ENCODE data around the gene LMAN2.
A peak's percentile ranks its signal among the peaks of the same experiment; 100 is the strongest.

LMAN2 gene

DNA sequence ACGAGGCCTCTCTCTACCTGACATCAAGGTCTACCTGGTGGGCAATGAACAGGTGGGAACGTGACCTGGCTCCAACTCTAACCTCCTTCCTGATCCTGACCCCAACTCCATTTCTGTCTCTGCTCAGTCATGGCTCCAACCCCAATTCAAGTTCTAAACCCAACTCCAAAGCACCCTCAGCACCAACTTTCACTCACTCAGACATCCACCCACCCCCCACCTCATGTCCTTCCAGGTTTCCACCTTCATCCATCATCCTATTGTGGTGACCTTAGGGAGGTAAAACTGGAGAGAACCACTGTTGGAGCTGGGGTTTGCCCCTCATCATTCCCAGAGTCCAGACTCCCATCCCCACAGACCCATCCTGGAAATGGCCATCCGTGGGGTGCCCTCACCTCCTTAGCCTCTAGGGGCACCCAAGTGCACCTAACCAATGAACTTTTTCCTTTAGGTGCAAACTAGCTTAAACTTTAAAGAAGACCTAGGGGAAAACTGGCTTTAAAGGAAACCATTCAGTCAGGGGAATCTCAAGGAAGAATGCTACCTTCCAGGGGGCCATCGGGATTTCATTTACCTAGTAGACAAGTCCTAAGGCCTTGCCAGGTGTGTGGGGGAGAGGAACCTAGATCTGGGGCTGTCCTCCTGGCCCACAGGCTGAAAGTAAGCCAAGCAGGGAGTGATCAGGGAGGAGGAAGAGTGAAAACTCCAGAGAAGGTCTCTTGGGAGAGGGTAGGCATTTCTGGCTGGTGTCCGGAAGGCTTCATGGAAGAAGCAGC is 17.6 kb upstream of the LMAN2 start:
- H3K36me3 ChIP-seq (ENCODE audit: control insufficient read depth in 1 of 2, insufficient read depth in 2 of 2, low read length in 2 of 2), result no peaks in the 10 kb centered on the region
- H3K9me3 ChIP-seq (ENCODE audit: control insufficient read depth in 1 of 2, low read length in 2 of 2), result no peaks in the 10 kb centered on the region
- H3K27me3 ChIP-seq (ENCODE audit: low read depth, low read length), result no peaks in the 10 kb centered on the region
- no peak overlapping the region for H3K4me3 ChIP-seq (ENCODE audit: low read depth in 1 of 2, low read length in 2 of 2)
- peaks cover 8 to 20% of the 10 kb centered on the region in 2 donors for H3K4me1 ChIP-seq (ENCODE audit: control insufficient read depth in 1 of 2, insufficient read depth in 2 of 2, low read length in 2 of 2)
- no peak overlapping the region for H3K27ac ChIP-seq (ENCODE audit: low read length)

DNA sequence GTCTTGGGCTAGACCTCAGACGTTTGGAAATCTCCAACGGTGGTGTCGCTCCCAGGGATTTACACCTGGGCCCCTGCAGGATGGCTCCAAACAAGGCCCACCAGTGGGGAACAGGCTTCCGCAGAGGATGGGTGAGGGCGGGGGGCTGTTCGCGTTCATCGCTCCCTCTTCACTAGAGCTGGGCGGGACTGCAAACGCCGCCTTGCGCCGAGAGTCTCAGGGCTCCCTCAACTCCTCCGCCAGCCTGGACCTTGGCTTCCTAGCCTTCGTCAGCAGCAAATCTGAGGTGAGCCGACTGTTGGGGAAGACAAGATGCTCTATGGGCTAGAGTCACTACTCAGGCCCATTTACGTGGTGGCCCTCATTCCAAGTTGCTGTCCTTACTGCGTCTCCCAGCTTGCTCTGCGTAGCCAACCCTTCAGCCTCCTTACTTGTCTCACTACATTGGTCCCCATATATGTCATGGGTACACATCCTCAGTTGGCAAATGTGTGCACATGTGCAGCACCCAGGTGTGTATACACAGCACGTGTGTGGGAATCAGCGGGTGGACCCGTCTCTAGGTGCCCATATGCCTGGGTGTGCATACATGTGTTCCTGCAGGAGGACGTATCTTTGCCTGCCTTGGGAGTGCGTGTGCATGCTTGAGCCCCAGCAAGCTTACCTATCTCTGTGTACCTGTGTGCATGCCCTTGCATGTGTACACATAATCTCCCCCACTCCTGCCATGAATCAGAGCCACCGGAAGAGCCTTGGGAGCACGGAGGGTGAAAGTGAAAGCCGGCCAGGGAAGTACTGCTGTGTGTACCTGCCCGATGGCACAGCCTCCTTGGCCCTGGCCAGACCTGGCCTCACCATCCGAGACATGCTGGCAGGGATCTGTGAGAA is 16.8 kb upstream of the LMAN2 start:
- no peaks in the 10 kb centered on the region for H3K9me3 ChIP-seq (ENCODE audit: control insufficient read depth in 1 of 2, low read length in 2 of 2)
- no peak overlapping the region for H3K27ac ChIP-seq (ENCODE audit: low read length)
- H3K27me3 ChIP-seq (ENCODE audit: low read depth, low read length), result no peaks in the 10 kb centered on the region
- peak overlapping the region in 1 of 2 donors; percentile 65 for H3K4me3 ChIP-seq (ENCODE audit: low read depth in 1 of 2, low read length in 2 of 2)
- H3K36me3 ChIP-seq (ENCODE audit: control insufficient read depth in 1 of 2, insufficient read depth in 2 of 2, low read length in 2 of 2), result no peaks in the 10 kb centered on the region
- H3K4me1 ChIP-seq (ENCODE audit: control insufficient read depth in 1 of 2, insufficient read depth in 2 of 2, low read length in 2 of 2), result peaks cover 13 to 27% of the 10 kb centered on the region in 2 donors

DNA sequence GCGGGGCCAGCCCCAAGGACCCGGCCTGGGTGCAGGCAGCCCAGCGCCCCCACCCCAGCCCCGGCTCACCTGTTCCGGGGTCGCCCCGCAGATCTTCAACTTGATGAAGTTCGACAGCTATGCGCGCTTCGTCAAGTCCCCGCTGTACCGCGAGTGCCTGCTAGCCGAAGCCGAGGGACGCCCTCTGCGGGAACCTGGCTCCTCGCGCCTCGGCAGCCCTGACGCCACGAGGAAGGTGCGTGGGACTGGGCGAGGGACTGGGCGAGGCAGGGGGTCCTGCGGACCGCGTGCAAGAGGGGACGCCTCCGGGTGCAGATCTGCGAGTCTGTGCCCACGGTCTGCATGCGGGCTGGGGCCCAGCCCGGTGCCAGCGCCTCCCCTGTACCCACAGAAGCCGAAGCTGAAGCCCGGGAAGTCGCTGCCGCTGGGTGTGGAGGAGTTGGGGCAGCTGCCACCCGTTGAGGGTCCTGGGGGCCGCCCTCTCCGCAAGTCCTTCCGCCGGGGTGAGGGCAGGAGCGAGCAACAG is 15.9 kb upstream of the LMAN2 start:
- Histone ChIP-seq H3K4me3 (ENCODE audit: low read depth in 1 of 2, low read length in 2 of 2) (peak overlapping the region; percentile 33 to 65), H3K36me3 (ENCODE audit: control insufficient read depth in 1 of 2, insufficient read depth in 2 of 2, low read length in 2 of 2) (no peaks in the 10 kb centered on the region), H3K27ac (ENCODE audit: low read length) (no peak overlapping the region), H3K27me3 (ENCODE audit: low read depth, low read length) (no peaks in the 10 kb centered on the region), H3K9me3 (ENCODE audit: control insufficient read depth in 1 of 2, low read length in 2 of 2) (no peaks in the 10 kb centered on the region), H3K4me1 (ENCODE audit: control insufficient read depth in 1 of 2, insufficient read depth in 2 of 2, low read length in 2 of 2) (peaks cover 13 to 35% of the 10 kb centered on the region in 2 donors)

DNA sequence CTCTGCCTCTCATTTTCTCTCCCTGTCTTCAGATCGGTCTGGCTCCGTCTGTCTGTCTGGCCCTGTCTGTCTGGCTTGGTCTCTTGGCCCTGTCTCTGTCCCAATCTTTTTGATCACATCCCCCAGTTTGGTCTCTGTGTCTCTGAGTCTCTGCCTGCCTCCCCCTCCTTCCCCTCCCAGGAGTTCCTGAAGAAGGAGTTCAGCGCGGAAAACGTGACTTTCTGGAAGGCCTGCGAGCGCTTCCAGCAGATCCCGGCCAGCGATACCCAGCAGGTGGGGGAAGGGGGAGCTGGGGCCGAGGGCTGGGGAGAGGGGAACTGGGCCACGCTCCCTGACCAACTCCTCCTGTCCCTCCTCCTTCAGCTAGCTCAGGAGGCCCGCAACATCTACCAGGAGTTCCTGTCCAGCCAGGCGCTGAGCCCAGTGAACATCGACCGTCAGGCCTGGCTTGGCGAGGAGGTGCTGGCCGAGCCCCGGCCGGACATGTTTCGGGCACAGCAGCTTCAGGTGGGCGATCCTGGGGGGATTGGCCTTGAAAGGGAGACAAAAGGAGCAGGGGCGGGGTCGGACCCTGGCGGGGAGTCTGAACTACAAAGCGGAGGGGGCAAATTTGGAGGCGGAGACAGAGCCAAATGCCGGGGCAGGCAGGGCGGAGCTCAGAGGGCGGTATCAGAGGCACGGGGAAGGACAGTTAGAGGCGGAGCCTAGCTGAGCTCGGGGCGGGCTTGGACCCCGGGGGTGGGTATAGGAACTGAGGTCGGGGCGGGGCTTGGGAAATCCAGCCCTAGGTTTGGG is 15.3 kb upstream of the LMAN2 start:
- H3K27ac ChIP-seq (ENCODE audit: low read length), result peak overlapping the region; percentile 80
- H3K27me3 ChIP-seq (ENCODE audit: low read depth, low read length), result no peaks in the 10 kb centered on the region
- peaks cover 13 to 34% of the 10 kb centered on the region in 2 donors for H3K4me1 ChIP-seq (ENCODE audit: control insufficient read depth in 1 of 2, insufficient read depth in 2 of 2, low read length in 2 of 2)

DNA sequence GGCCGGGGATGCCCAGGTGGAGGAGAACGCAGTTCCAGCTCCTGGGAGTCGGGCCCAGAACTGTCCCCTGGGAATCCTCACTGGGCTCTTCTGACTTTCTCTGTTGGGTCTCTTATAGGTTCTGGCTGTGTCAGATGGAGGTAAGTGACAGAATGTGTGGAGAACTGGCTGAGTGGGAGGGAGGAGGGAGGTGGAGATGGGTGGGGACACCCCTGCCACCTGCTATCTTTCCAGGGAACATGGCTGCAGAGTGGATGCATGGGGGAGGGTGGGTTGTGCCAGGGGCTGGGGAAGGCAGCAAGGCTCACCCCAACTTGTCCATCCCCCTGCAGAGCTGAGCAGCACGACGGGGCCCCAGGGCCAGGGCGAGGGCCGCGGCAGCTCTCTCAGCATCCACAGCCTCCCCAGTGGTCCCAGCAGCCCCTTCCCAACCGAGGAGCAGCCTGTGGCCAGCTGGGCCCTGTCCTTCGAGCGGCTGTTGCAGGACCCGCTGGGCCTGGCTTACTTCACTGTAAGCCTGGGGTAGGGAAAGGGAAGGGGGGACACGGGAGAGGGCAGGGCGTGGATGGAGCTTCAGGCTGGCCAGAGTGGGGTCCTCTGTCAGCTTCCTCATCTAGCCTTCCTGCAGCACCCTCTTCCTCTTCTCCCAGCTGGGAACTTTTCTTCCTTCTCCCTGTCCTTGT is 14.5 kb upstream of the LMAN2 start:
- Histone ChIP-seq H3K4me3 (ENCODE audit: low read depth in 1 of 2, low read length in 2 of 2) (peak overlapping the region in 1 of 2 donors; percentile 65), H3K36me3 (ENCODE audit: control insufficient read depth in 1 of 2, insufficient read depth in 2 of 2, low read length in 2 of 2) (no peaks in the 10 kb centered on the region), H3K4me1 (ENCODE audit: control insufficient read depth in 1 of 2, insufficient read depth in 2 of 2, low read length in 2 of 2) (peaks cover 10 to 30% of the 10 kb centered on the region in 2 donors), H3K9me3 (ENCODE audit: control insufficient read depth in 1 of 2, low read length in 2 of 2) (no peaks in the 10 kb centered on the region), H3K27me3 (ENCODE audit: low read depth, low read length) (no peaks in the 10 kb centered on the region), H3K27ac (ENCODE audit: low read length) (peak overlapping the region; percentile 80)

More for the DNA sequence above, 15.3 kb upstream of the LMAN2 start:
- Histone ChIP-seq H3K4me3 (ENCODE audit: low read depth in 1 of 2, low read length in 2 of 2) (peak overlapping the region; percentile 33 to 65), H3K9me3 (ENCODE audit: control insufficient read depth in 1 of 2, low read length in 2 of 2) (no peaks in the 10 kb centered on the region), H3K36me3 (ENCODE audit: control insufficient read depth in 1 of 2, insufficient read depth in 2 of 2, low read length in 2 of 2) (no peaks in the 10 kb centered on the region)

DNA sequence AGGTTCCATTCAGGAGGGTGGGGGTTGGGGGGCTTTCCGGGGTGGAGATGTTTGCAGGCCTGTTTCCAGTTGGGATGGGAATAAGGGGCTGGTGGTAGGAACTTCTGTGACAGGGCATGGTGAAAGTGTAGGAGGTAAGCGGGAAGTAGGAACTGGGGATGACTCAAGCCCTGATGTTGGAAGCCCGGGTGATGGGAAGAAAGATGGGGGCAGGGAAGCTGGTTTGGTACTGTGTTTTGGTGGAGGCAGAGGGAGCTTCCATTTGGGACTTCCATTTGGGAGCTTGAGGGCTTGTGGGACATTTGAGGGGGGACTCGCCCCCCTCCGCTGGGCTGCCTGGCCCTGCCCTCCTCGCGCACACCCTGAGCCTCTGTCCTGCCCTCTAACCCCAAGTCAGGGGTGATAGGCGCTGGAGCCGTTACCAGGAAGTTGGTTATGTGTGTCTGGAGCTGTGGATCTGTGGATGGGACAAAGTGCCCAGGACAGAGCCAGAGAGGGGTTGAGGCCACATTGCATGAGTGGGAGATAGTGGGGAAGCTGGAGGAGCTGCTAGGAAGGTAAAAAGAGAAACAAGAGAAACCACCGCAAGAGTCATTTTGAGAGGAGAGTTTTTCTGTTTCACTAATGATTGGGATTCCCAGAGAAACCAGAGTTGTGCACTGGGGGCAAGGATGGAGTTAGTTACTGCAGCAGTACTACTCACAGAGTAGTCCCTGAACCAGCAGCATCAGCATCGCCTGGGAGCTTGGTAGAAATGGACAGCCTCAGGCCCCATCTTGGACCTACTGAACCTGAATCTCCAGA is 12.9 kb upstream of the LMAN2 start:
- H3K4me3 ChIP-seq (ENCODE audit: low read depth in 1 of 2, low read length in 2 of 2), result no peak overlapping the region
- no peaks in the 10 kb centered on the region for H3K27me3 ChIP-seq (ENCODE audit: low read depth, low read length)
- H3K4me1 ChIP-seq (ENCODE audit: control insufficient read depth in 1 of 2, insufficient read depth in 2 of 2, low read length in 2 of 2), result peaks cover 10 to 30% of the 10 kb centered on the region in 2 donors
- H3K9me3 ChIP-seq (ENCODE audit: control insufficient read depth in 1 of 2, low read length in 2 of 2), result no peaks in the 10 kb centered on the region
- no peak overlapping the region for H3K27ac ChIP-seq (ENCODE audit: low read length)
- no peaks in the 10 kb centered on the region for H3K36me3 ChIP-seq (ENCODE audit: control insufficient read depth in 1 of 2, insufficient read depth in 2 of 2, low read length in 2 of 2)

DNA sequence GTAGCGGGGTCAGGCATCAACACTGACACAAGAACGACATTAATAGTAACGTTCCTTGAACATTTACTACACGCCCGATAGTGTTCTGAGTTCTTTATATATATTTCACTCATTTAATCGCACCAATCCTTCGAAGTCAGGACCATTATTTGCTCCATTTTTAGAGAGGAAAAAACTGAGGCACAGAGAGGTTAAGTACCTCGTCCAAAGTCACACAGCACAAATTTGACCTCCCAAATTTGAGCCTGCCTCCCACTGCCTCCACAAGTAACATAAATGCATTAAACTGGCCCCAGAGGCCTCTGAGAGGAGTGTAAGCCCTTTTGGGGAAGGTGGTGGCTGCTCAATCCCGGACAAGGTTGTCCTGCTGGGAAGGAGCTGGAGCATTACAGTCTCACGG is 12.1 kb upstream of the LMAN2 start:
- Histone ChIP-seq H3K27me3 (ENCODE audit: low read depth, low read length) (no peaks in the 10 kb centered on the region), H3K9me3 (ENCODE audit: control insufficient read depth in 1 of 2, low read length in 2 of 2) (no peaks in the 10 kb centered on the region), H3K27ac (ENCODE audit: low read length) (no peak overlapping the region), H3K4me1 (ENCODE audit: control insufficient read depth in 1 of 2, insufficient read depth in 2 of 2, low read length in 2 of 2) (peaks cover 10 to 30% of the 10 kb centered on the region in 2 donors), H3K4me3 (ENCODE audit: low read depth in 1 of 2, low read length in 2 of 2) (peak overlapping the region; percentile 30 to 69), H3K36me3 (ENCODE audit: control insufficient read depth in 1 of 2, insufficient read depth in 2 of 2, low read length in 2 of 2) (no peaks in the 10 kb centered on the region)

DNA sequence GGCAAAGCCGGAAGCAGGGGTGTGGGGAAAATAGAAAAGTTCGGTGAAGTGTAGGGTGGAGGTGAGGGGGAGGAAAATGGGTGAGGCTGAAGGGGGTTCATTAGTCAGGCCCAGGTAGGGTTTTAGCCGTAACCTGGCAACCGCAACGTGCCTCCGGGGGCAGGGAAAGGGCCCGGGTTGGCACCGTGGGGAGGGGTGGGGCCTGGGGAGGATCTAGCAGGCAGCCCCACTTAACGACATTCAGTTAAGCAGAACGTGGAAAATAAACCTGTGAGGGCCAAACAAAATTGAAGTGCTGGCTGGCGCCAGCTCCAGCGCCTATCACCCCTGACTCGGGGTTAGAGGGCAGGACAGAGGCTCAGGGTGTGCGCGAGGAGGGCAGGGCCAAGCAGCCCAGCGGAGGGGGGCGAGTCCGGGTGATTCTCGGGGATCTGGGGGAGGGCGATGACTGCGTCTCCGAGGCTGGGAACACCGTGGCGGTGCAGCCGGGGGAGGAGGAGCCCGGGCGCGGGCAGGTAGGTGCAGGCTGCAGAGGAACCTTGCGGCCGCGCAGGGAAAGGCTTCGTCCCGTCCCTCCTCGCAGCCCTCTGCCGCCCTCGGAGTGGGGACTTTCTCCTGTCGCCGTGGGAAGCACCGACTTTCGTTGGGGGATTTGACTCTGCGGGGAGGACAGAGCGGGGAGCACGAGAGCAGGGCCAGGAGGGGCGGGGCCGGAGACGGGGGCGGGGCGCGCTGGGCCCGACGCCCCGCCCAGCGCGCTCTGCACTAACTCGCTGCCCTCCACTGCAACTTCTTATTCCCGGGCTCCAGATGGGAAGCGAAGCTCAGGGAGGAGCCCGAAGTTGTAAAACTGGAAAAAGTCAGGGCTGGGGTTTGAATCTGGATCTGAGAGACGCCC is 11.4 kb upstream of the LMAN2 start:
- no peak overlapping the region for H3K27ac ChIP-seq (ENCODE audit: low read length)
- peaks cover 10 to 30% of the 10 kb centered on the region in 2 donors for H3K4me1 ChIP-seq (ENCODE audit: control insufficient read depth in 1 of 2, insufficient read depth in 2 of 2, low read length in 2 of 2)
- H3K27me3 ChIP-seq (ENCODE audit: low read depth, low read length), result no peaks in the 10 kb centered on the region
- H3K9me3 ChIP-seq (ENCODE audit: control insufficient read depth in 1 of 2, low read length in 2 of 2), result no peaks in the 10 kb centered on the region
- no peaks in the 10 kb centered on the region for H3K36me3 ChIP-seq (ENCODE audit: control insufficient read depth in 1 of 2, insufficient read depth in 2 of 2, low read length in 2 of 2)
- H3K4me3 ChIP-seq (ENCODE audit: low read depth in 1 of 2, low read length in 2 of 2), result peak overlapping the region; percentile 30 to 69

DNA sequence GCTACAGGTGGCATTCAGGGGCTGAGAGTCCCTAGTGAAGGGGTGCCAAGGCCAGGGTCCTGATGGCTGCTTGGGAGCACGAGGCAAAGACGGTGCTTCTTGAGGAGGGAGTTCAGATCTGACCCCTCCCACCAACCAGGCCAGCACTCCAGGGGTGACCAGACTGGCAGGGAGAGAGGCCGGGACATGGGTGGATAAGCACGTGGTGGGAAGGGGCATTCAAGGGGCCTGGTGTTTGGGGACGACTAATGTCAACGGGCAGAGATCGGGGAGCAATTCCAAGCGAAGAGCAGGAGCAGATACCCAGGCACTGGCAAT is 10.8 kb upstream of the LMAN2 start:
- no peak overlapping the region for H3K4me3 ChIP-seq (ENCODE audit: low read depth in 1 of 2, low read length in 2 of 2)
- H3K27me3 ChIP-seq (ENCODE audit: low read depth, low read length), result no peaks in the 10 kb centered on the region
- H3K4me1 ChIP-seq (ENCODE audit: control insufficient read depth in 1 of 2, insufficient read depth in 2 of 2, low read length in 2 of 2), result peaks cover 10 to 30% of the 10 kb centered on the region in 2 donors
- no peaks in the 10 kb centered on the region for H3K9me3 ChIP-seq (ENCODE audit: control insufficient read depth in 1 of 2, low read length in 2 of 2)
- H3K27ac ChIP-seq (ENCODE audit: low read length), result no peak overlapping the region
- no peaks in the 10 kb centered on the region for H3K36me3 ChIP-seq (ENCODE audit: control insufficient read depth in 1 of 2, insufficient read depth in 2 of 2, low read length in 2 of 2)
